Measurements from ENCODE around the gene KANTR. TPM values are rescaled to one million over a fixed set of nuclear protein-coding genes. Genes with fewer than 3 reads are reported as not detected.

The KANTR gene
- total and polyA plus RNA-seq, 9 of the 15 experiments (the other 6 are each of a cell fraction or from before 2014, with no cell fraction given) = 1.0 to 5.7 (median 3.4) TPM

- no TSS peak for BruUV-seq (replicated peaks)
- Histone ChIP-seq H3K9ac (ENCODE audit: insufficient read depth in 1 of 2, low read depth in 2 of 2, low read length in 2 of 2) (no peak overlapping the region), H3K79me2 (ENCODE audit: control insufficient read depth, insufficient read depth, low read length) (no peaks in the 10 kb centered on the region), H3K9me1 (ENCODE audit: control insufficient read depth, insufficient read depth, low read length) (no peaks in the 10 kb centered on the region), H3K4me2 (ENCODE audit: insufficient read depth, low read length) (no peak overlapping the region), H3K36me3 (ENCODE audit: control insufficient read depth, insufficient read depth, low read length) (no peaks in the 10 kb centered on the region), H3K27me3 (ENCODE audit: control insufficient read depth in 2 of 2, insufficient read depth in 2 of 2, low read length in 2 of 2) (peaks cover 0 to 9% of the 10 kb centered on the region in 2 experiments; a peak in 2 of 5 replicates), H3K4me3 (no peak overlapping the region), H3K4me1 (replicated peaks in 1 of 2; ENCODE audit: control insufficient read depth in 2 of 2, insufficient read depth in 2 of 2, low read length in 2 of 2) (no peaks in the 10 kb centered on the region), H4K20me1 (replicated peaks; ENCODE audit: control insufficient read depth, insufficient read depth, low read length) (no peaks in the 10 kb centered on the region), H3K9me3 (replicated peaks; ENCODE audit: control insufficient read depth, insufficient read depth, low read depth, low read length) (no peaks in the 10 kb centered on the region), H2AFZ (ENCODE audit: low read depth, low read length) (no peak overlapping the region), H3K27ac (ENCODE audit: extremely low read depth, low read depth, low read length) (no peak overlapping the region)
- ATAC-seq (no peak), DNase-seq (ENCODE audit: extremely low read depth in 1 of 4, low spot score in 3 of 4) (no peak), FAIRE-seq (no peak)
- WGBS (ENCODE audit: insufficient coverage, low coverage, missing lambda C conversion rate) = 16% methylated on average over 5 of the region's 6 CpGs
- in situ Hi-C loops (cut with MboI) = no loop called here
- intact Hi-C loops (cut with micrococcal nuclease) = no loop called here
- ChIA-PET POLR2A (no interaction called here), CTCF (ENCODE audit: low intra/inter-chr PET ratio) (no interaction called here)
- TF ChIP-seq ARID4B (CRISPR knock-in tag; IDR thresholded peaks at IDR 0.05) = no peak
- TF ChIP-seq NFE2L1 (tag; IDR thresholded peaks at IDR 0.05; ENCODE audit: borderline replicate concordance, low read depth) = no peak
- no peak for TF ChIP-seq TGIF2 (CRISPR knock-in tag; IDR thresholded peaks at IDR 0.05)
- no peak for TF ChIP-seq CHD1 (IDR thresholded peaks at IDR 0.05; ENCODE audit: low read length)
- TF ChIP-seq NR2C1 (IDR thresholded peaks at IDR 0.05) = no peak
- TF ChIP-seq NR2C1 (tag; IDR thresholded peaks at IDR 0.05) = no peak
- TF ChIP-seq RNF219 (CRISPR knock-in tag; IDR thresholded peaks at IDR 0.05) = no peak
- no peak for TF ChIP-seq FOXP4 (CRISPR knock-in tag; IDR thresholded peaks at IDR 0.05; ENCODE audit: borderline replicate concordance)
- no peak for TF ChIP-seq CHCHD3 (CRISPR knock-in tag; IDR thresholded peaks at IDR 0.05)
- no peak for TF ChIP-seq HDAC6 (IDR thresholded peaks at IDR 0.05; ENCODE audit: low read depth, low read length)
- no peak for TF ChIP-seq ETV5 (CRISPR knock-in tag; IDR thresholded peaks at IDR 0.05; ENCODE audit: low read depth)
- no peak for TF ChIP-seq SFPQ (IDR thresholded peaks at IDR 0.05; ENCODE audit: low read depth, low read length)
Observed at GRCh38 chrX:53047228-53047627, 46.7 kb upstream of the KANTR start.

Data from K562 (cell line).